ENCODE measurements around the gene CREB3L2. TPM values are rescaled to one million over a fixed set of nuclear protein-coding genes. Genes with fewer than 3 reads are reported as not detected.

The CREB3L2 gene
- total and polyA plus RNA-seq, 10 of the 15 experiments (the other 5 are each of a cell fraction or from before 2014, with no cell fraction given) = 6.4 to 67.1 (median 26.2) TPM

DNA sequence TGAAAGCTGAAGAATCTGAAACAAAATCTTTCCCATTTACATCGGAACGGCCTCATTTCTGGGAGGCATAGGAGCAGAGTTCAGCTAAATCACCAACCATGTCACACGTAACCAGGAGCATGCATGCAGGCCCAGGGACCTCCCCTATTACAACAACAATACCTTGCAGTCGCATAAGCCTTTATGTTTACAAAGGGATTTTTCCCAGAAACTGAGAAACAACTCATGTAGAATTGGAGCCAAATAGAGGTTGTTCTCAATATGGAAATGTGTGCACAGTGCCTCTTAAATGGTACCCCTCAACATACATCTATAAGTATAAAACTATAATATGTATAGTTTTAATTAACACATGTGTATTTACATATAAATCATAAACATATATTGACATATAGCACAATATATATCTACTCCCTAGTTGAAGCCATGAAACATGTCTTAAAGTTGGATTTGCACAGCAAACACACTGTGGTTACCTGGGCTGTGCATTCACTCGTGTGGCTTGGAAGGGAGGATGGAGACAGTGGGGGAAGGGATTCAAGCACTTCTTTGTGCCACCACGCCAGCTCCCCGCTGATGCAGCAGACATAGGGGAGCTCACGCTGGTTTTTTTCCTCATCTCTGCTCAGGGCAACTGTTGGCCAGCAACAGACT is 120.2 kb downstream of the CREB3L2 start:
- POLR2A ChIA-PET = interaction anchor here (0.5 to 0.6 kb wide), 2 partner anchors 151 to 737 kb away, joined by 3 read pairs; no protein-coding TSS in a partner anchor
- BruUV-seq (replicated peaks) = no TSS peak
- RAD21 ChIA-PET (ENCODE audit: unreplicated experiment) = interaction anchor here (0.8 to 0.9 kb wide), 2 partner anchors 54 to 108 kb away, joined by 3 read pairs; no protein-coding TSS in a partner anchor
- Histone ChIP-seq H4K20me1 (ENCODE audit: control insufficient read depth, insufficient read depth) (no peaks in the 10 kb centered on the region), H3K4me2 (ENCODE audit: control insufficient read depth, insufficient read depth) (no peak overlapping the region), H3K27me3 (replicated peaks in 1 of 2; ENCODE audit: control insufficient read depth in 2 of 2, insufficient read depth in 2 of 2, low read length in 1 of 2) (no peaks in the 10 kb centered on the region), H3K4me3 (no peak overlapping the region), H3K79me2 (ENCODE audit: control insufficient read depth, insufficient read depth, low read length) (no peaks in the 10 kb centered on the region), H2AFZ (ENCODE audit: control insufficient read depth, low read depth, low read length) (no peak overlapping the region), H3K9ac (ENCODE audit: control insufficient read depth, insufficient read depth, low read length) (no peak overlapping the region), H3K9me3 (replicated peaks; ENCODE audit: control insufficient read depth, insufficient read depth, low read length) (no peaks in the 10 kb centered on the region), H3K4me1 (ENCODE audit: control insufficient read depth, insufficient read depth, low read length) (peaks cover 5% of the 10 kb centered on the region), H3K27ac (ENCODE audit: control insufficient read depth, insufficient read depth) (no peak overlapping the region), H3K36me3 (ENCODE audit: control insufficient read depth in 2 of 2, insufficient read depth in 2 of 2, low read length in 1 of 2) (peaks cover 29 to 49% of the 10 kb centered on the region in 2 experiments)
- TF ChIP-seq JUND (IDR thresholded peaks at IDR 0.05; ENCODE audit: low read depth, low read length) (no peak), NBN (IDR thresholded peaks at IDR 0.05) (no peak), SMAD5 (IDR thresholded peaks at IDR 0.05; ENCODE audit: low read depth) (no peak), ETV6 (conservative IDR thresholded peaks at IDR 0.05 in 1 of 2, IDR thresholded peaks at IDR 0.05 in 1 of 2; ENCODE audit: borderline replicate concordance in 1 of 2, low read depth in 1 of 2) (no peak), RB1 (IDR thresholded peaks at IDR 0.05; ENCODE audit: borderline replicate concordance) (no peak), ZBED1 (IDR thresholded peaks at IDR 0.05; ENCODE audit: borderline replicate concordance) (no peak), TAF1 (IDR thresholded peaks at IDR 0.05; ENCODE audit: borderline replicate concordance, low read depth, low read length) (no peak), FOS (IDR thresholded peaks at IDR 0.05; ENCODE audit: borderline replicate concordance, extremely low read depth, insufficient read length) (no peak), SMAD1 (IDR thresholded peaks at IDR 0.05; ENCODE audit: low read depth, partially characterized antibody) (no peak)
- SMC1A ChIA-PET (ENCODE audit: uncharacterized antibody, unreplicated experiment) = interaction anchor here (1.1 to 2.7 kb wide), 6 partner anchors 7 to 226 kb away, joined by 3 to 13 read pairs (median 4); no protein-coding TSS in a partner anchor
- in situ Hi-C loops (cut with MboI) (no loop called here), intact Hi-C loops (cut with micrococcal nuclease; ENCODE audit: unreplicated experiment) (no loop called here)
- peak; percentile 28 for ATAC-seq
- CTCF ChIA-PET = interaction anchor here (0.5 to 1.4 kb wide), 2 partner anchors 213 to 225 kb away, joined by 3 read pairs; no protein-coding TSS in a partner anchor
- WGBS (ENCODE audit: insufficient coverage, insufficient replicate concordance, low lambda C conversion rate, missing lambda C conversion rate) = 88% methylated on average over 8 of the region's 8 CpGs
- DNase-seq (ENCODE audit: low read depth, low spot score) = no peak
- no peak for FAIRE-seq

Measured in GM12878 (cell line).